Testis (tissue), 3 donors: ENCODE results near the gene PISD. TPM values are rescaled to one million over a fixed set of nuclear protein-coding genes. Genes with fewer than 3 reads are reported as not detected.

ENCODE experiments used
- DNase-seq: peaks from one replicate; pipeline ENCODE4 v3.0.0-alpha.2; 2019
- H3K27ac ChIP-seq, 2 donors: fragments of 200-600 bp; sonication (generic); one replicate each; pipeline ENCODE4 v1.5.1; 2019
- H3K27me3 ChIP-seq: fragments of 200-600 bp; sonication (generic); one replicate; pipeline ENCODE4 v1.5.1; 2019
- H3K36me3 ChIP-seq: fragments of 200-600 bp; sonication (generic); one replicate; pipeline ENCODE4 v1.5.1; 2017; ENCODE audit warnings: low read depth; ENCODE audit errors: missing control alignments
- H3K4me1 ChIP-seq: fragments of 200-600 bp; sonication (generic); one replicate; pipeline ENCODE4 v1.5.1; 2019
- H3K4me3 ChIP-seq, 2 donors: fragments of 200-600 bp; sonication (generic); one replicate each; pipeline ENCODE4 v1.5.1; 2017 to 2019
- H3K9me3 ChIP-seq: fragments of 200-600 bp; sonication (generic); one replicate; pipeline ENCODE4 v1.5.1; 2017
- CTCF ChIP-seq, 3 experiments: fragments of 450-650 bp in 2 of 3; fragments of 200-600 bp in 1 of 3; sonication (generic) in 1 of 3; IDR thresholded peaks; one replicate each; pipeline ENCODE4 v1.5.1; 2016 to 2019; ENCODE audit warnings: antibody characterized with exemption in 3 of 3, mild to moderate bottlenecking in 2 of 3, moderate library complexity in 1 of 3
- POLR2A ChIP-seq: fragments of 450-650 bp; IDR thresholded peaks from one replicate; pipeline ENCODE4 v1.6.1; 2017; ENCODE audit warnings: antibody characterized with exemption, mild to moderate bottlenecking, moderate library complexity
- WGBS, 2 donors: methylation state at CpG; one replicate each; pipeline ENCODE4 v1.1.5; 2018; 5-methylcytosine and 5-hydroxymethylcytosine counted together
- intact Hi-C: fragments of 100-400 bp; cut with DNase I; formaldehyde crosslinking; loops from one replicate; pipeline ENCODE4 v1.15.1; 2023; ENCODE audit warnings: low total_unique reads
- polyA plus RNA-seq: library from polyadenylated mRNA; stranded (reverse); fragments of 350-450 nt; fragmentation: Illumina TruSeq; extraction: RNeasy Lipid Tissue Mini Kit (QIAGEN cat#74804); gene quantifications from one replicate; pipeline ENCODE4 v1.2.3, GENCODE V29; 2014; ENCODE audit warnings: low read depth, low replicate concordance; ENCODE audit not compliant: insufficient read depth
- total RNA-seq, 2 donors: library from RNA; depleted of rRNA; stranded (reverse); fragments of >200 nt; gene quantifications; one replicate each; pipeline ENCODE4 v1.2.3, GENCODE V29; 2016

PISD gene
- total and polyA plus RNA-seq, 3 donors from 2014 or later, result 93.5 to 126 (median 120) TPM

- Histone ChIP-seq H3K27me3 (no peaks in the 10 kb centered on the region), H3K27ac (peak overlapping the region in 1 of 2 donors; percentile 35), H3K4me3 (no peak overlapping the region), H3K36me3 (no peaks in the 10 kb centered on the region), H3K4me1 (peaks cover 9% of the 10 kb centered on the region), H3K9me3 (no peaks in the 10 kb centered on the region)
- TF ChIP-seq CTCF (IDR thresholded peaks at IDR 0.05) (no peak), POLR2A (no peak)
- intact Hi-C loops, result no loop called here
- DNase-seq, result no peak
- WGBS, 2 donors, result 55 to 56% methylated on average over 4 of the region's 4 CpGs
Observed at GRCh38 chr22:31615940-31616314, 46.1 kb downstream of the PISD start.

GRCh38 chr22:31615491-31615860, 46.5 kb downstream of the PISD start:
- Histone ChIP-seq H3K27ac (peak overlapping the region in 1 of 2 donors; percentile 35), H3K36me3 (no peaks in the 10 kb centered on the region), H3K4me3 (no peak overlapping the region), H3K9me3 (no peaks in the 10 kb centered on the region), H3K4me1 (peaks cover 13% of the 10 kb centered on the region), H3K27me3 (no peaks in the 10 kb centered on the region)
- DNase-seq, result no peak
- intact Hi-C loops, result no loop called here
- 69 to 75% methylated on average over 4 of the region's 4 CpGs for WGBS, 2 donors
- TF ChIP-seq CTCF (IDR thresholded peaks at IDR 0.05) (peak in 1 of 3 experiments; percentile 2), POLR2A (no peak)

- no peaks in the 10 kb centered on the region for H3K36me3 ChIP-seq
- TF ChIP-seq POLR2A (no peak), CTCF (IDR thresholded peaks at IDR 0.05) (no peak)
- H3K27ac ChIP-seq, result peak overlapping the region in 1 of 2 donors; percentile 24
- no peak for DNase-seq
- H3K4me1 ChIP-seq, result peaks cover 13% of the 10 kb centered on the region
- H3K9me3 ChIP-seq, result no peaks in the 10 kb centered on the region
- intact Hi-C loops, result no loop called here
- no peaks in the 10 kb centered on the region for H3K27me3 ChIP-seq
- no peak overlapping the region for H3K4me3 ChIP-seq
- 80 to 84% methylated on average over 5 to 18 of the region's 18 CpGs for WGBS, 2 donors
Observed at GRCh38 chr22:31614781-31615490, 47.1 kb downstream of the PISD start.

- WGBS, 2 donors, result 74 to 82% methylated on average over 10 of the region's 10 CpGs
- intact Hi-C loops, result no loop called here
- Histone ChIP-seq H3K36me3 (no peaks in the 10 kb centered on the region), H3K27ac (no peak overlapping the region), H3K4me3 (no peak overlapping the region), H3K27me3 (no peaks in the 10 kb centered on the region), H3K9me3 (no peaks in the 10 kb centered on the region), H3K4me1 (peaks cover 13% of the 10 kb centered on the region)
- TF ChIP-seq CTCF (IDR thresholded peaks at IDR 0.05) (no peak), POLR2A (no peak)
- DNase-seq, result no peak
Observed at GRCh38 chr22:31613904-31614296, 48.1 kb downstream of the PISD start.
